ENCODE data around the gene SPATA3.
A peak's percentile ranks its signal among the peaks of the same experiment; 100 is the strongest.
"Not testable (repeated sequence)": the region's sequence is repeated elsewhere in the genome, so short reads cannot be mapped to it uniquely, and the experiment has no call there.

The SPATA3 gene

DNA sequence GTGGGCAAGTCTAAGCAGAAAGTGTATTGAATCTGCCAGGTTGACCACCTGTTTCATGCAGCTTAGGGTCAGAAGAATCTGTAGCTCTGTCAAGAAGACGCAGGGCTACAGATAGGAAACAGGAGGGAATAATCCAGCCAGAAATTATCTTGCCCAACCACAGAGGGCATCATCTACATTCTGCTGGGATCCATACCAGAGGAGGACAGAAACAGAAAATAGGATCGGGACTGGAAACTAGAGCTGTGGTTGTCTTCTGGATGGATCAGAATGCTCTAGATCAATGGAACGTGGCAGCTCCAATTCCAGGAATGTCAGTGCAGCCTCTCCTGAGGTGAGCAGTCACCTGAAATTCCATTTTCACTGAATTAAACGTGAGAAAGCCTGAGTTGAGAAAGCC, 3.6 kb downstream of the SPATA3 start:
- no peak for DNase-seq

DNA sequence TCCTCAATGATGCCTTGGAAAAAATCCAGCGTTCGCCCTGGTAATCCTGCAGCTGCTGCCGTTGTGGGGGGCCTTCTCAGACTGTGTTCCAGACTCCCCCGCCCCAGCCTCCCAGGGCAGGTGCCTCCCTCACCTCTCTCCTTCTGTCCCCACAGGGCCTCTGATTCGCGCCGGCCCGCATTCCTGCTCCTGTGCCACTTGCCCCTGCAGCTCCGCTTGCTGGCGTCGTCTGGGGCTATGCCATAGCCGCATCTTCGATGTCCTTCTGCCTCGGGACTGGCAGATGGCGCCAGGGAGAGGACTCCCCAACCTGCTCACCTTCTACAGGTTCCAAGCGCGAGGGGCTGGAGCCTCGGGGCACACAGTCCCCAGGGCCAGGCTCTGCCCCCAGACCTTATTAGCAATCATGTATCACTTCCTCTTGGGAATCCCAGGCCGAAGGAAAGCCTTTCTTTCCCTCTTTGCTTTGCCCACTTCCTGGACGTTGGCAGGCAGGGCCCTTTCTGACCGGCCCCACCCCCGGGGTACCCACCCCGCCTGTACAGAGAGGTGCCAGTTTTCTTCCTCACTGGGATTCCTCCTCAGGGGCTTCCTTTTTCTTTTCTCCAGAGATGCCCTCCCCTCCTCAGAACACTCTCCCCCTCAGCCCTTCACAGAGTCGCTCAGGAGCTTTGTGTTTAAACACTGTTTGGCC, 4.4 kb downstream of the SPATA3 start:
- no peak for DNase-seq

GRCh38 chr2:231001036-231001435, 5.1 kb downstream of the SPATA3 start:
- DNase-seq, result no peak

DNA sequence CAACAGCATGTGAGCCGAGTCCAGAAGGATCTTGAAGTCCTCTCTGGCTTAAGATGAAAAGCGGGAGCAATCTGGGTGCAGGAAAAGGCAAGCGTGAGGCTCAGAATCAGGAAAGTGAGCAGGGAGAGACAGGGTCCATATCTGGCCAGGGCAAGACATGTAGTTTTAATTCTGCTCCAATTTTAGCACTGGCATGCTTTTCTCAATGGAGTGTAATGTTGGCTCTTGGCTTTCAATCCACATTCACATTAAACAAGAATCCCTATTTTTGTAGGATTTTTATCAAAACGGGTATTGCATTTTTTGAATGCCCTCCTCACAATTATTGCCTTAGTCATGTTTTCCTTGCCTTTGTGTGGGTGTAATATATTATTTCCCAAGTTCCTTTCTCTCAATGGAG, 6.0 kb downstream of the SPATA3 start:
- DNase-seq, result peak in 1 of 2 donors; percentile 12

DNA sequence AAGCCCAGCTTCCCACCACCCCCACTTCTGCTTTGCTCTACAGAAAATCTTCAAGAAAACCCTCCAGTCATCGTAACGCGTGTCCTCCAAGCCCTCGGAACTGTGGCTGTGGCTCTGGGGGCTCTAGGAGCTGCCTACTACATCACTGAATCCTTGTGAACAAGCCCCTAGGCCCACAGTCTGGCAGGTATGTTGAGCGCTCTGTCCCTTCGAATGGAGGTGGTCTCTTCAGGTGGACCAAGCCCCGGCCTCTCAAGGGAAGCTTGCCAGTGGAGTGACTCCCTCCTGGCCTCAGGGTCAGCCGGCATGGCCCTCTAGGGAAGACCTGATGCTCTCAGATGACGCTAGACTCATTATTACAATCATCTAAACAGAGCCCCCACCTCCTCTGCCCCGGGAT, 6.7 kb downstream of the SPATA3 start:
- no peak for DNase-seq

DNA sequence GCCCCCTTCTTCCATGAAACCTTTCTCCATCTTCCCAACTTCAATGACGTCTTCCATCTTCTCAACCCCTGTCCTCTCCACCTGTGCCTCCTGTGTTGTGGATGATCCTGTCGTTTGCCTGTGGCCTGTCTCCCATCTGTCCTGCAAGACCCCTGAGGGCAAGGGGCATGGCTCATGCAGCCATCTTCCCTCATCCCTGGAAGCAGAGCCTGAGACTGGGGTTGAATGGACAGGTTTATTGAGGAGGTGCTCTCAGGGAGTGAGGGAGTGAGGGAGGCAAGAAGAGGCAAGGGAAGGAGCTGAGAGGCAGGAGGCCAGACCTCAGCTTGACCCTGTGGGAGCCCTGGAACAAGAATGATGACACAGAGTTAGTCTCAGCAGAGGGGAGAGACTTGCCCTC, 7.3 kb downstream of the SPATA3 start:
- DNase-seq, result no peak

DNA sequence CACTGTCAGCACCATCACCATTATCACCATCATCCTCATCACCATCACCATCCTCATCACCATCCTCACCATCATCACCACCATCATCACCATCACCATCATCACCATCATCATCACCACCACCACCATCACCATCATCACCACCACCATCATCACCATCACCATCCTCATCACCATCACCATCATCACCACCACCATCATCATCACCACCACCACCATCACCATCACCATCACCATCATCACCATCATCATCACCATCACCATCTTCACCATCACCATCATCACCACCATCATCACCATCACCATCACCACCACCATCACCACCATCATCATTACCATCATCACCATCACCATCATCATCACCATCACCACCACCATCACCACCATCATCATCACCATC, 9.0 kb downstream of the SPATA3 start:
- DNase-seq, result not testable (repeated sequence)

- no peak for DNase-seq
Measured at GRCh38 chr2:231007286-231008098, 11.6 kb downstream of the SPATA3 start.

- no peak for DNase-seq
Measured at GRCh38 chr2:231008131-231008530, 12.2 kb downstream of the SPATA3 start.

- no peak for DNase-seq
Measured at GRCh38 chr2:231009236-231009919, 13.5 kb downstream of the SPATA3 start.

DNA sequence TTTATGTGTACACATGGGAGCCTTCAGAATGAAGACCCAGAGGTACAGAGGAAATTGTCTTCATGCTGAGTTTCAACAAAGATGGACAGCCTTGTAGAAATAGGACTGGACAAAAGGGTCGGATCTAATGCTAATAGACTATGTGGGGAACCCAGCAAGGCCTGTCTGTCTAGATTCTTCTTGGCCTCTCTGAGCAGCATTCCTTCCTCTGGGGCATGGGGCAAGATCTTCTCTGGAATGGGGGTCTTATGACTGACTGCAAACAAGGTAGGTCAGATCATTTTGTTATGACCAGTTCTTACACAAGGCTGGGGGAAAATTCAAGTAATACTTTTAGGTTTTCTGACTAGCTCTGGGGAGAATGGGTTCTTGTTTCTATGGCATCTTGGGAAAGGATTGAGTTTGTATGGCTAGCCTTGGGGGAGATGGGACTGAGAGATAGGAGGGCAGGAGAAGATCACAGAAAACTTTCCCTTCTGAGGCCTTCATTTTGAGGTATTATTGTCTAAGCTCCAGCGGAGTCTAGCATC, 14.3 kb downstream of the SPATA3 start:
- DNase-seq, result no peak

DNA sequence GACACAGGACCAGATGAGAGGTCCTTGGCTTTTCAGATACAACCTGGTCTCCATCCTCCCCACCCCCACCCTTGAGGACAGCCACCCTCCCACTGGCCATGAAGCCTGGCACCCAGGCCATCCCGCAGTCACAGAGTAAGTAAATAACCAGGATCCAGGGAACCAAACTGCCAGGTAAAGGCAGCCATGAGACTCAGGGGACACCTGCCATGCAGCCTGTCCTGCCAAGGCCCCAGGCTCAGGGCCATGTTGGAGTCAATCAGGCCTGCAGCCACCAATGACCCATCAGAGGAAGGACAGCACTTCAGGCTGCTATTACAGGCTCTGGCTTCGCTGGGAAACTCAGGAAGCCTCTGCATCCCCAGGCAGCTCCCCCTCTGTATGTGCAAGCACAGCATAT, 15.6 kb downstream of the SPATA3 start:
- no peak for DNase-seq

DNA sequence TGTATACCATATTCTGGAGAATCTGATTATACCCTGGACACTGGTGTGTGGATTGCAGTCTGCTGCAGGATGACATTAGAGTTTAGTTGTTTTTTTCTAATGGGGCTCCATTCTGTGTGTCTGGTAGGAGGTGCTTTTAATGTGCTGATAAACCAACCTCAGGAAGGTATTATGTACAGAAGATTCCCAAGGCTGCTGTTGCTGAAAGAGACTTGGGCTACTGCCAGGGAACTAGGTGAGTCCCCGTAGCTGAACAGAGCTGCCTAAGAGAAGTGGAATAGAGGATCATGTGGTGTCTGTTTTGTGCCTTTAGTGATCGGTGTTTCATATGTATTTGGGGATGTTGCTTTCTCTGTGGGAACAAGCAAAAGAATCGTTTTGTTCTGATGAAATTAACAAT, 16.5 kb downstream of the SPATA3 start:
- no peak for DNase-seq

DNA sequence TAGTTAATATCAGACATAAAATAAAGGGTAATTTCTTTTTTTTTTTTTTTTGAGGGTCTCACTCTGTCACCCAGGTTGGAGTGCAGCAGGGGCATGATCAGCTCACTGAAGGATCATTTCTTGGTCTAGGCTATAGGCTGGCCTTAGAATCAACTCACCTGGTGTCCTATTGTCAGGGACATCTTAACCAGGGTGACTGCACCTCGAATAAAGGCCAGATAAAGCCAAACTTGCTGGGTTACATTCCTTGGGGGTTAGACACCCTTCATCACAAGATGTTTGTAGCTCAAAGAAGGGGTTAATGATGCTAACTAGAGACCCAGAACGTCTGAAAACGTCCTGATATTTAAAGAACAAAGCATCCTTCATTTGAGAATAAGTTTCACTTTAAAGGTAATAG, 17.9 kb downstream of the SPATA3 start:
- no peak for DNase-seq

GRCh38 chr2:231015478-231015877, 19.6 kb downstream of the SPATA3 start:
- DNase-seq, result no peak

- DNase-seq, result no peak
Measured at GRCh38 chr2:231015926-231016325, 20.0 kb downstream of the SPATA3 start.

DNA sequence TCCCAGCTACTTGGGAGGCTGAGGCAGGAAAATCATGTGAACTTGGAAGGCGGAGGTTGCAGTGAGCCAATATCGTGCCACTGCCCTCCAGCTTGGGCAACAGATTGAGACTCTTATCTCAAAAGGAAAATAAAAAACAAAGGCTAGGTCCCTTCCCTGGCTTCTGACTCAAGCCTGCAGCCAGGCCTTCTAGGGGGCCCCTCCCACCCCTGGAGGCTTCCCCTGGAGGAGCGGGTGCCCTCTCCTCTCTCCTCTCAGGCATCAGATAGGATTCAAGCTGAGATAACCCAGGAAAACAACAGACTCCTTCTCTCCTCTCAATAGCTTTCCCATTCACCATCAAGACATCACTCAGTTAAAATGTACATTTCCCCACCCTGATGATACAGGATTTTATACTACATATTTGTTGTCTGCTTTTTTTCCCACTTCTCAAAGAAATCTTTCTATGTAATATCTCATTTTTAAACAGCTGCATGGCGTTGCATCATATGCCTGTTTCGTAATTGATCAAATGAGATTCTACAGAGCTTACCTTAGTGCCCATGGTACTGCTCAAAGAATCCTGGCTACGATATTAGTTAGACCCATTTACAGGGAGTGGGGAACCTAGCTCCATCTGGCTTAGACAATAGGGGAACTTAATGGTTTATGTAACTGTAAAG, 20.8 kb downstream of the SPATA3 start:
- no peak for DNase-seq

GRCh38 chr2:231017231-231017598, 21.3 kb downstream of the SPATA3 start:
- no peak for DNase-seq

DNA sequence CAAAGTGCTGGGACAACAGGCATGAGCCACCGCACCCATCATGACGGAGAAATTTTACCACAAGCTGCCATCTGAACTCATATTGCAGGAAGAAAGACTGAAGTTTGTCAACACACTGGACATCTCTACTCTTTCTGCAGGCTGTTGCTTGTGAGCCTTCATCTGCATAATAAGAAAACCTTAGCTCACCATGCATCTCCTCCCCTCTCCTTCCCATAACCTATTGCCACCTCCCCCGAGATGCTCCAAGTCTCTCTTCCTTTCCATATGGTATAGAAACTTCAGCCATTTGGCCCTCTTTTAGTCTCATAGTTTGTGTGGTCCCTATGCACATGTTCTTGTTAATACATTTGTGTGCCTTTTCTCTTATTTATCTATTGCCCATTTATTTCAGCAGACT, 22.3 kb downstream of the SPATA3 start:
- no peak for DNase-seq

DNA sequence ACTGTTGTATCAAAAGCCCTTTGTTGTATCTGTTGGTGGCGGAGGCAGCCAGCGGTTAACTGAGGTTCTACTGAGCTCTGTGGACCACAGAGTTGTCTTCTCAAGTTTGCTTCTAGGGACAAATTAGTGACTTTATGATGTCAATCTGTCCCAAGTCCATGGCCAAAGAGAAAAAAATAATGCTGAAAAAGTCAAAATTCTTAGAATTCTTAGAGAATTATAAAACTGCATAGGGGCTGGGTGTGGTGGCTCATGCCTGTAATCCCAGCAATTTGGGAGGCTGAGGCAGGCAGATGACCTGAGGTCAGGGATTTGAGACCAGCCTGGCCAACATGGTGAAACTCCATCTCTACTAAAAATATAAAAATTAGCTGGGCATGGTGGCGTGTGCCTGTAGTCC, 29.1 kb downstream of the SPATA3 start:
- not testable (repeated sequence) for DNase-seq

GRCh38 chr2:231028889-231029288, 33.0 kb downstream of the SPATA3 start:
- DNase-seq, result no peak

DNA sequence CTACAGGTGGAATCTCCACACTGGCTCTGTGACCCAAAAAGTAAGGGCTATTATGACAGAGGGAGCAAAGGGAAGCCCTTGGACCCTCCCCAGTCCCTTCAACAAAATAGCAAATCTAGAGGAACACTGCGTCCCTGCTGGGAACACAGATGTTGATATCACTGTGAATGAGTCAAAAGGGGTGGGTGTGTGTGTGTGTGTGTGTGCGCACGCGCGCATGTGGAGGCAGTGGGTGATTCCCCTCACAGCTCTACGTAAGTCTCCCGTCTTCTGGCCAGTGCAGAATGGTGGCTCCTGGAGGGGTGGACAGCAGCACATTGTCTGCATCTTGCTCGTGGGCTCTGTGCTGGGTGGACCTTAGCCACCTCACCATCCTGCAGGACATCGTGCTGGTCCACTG, 33.6 kb downstream of the SPATA3 start:
- no peak for DNase-seq

GRCh38 chr2:231030725-231031124, 34.8 kb downstream of the SPATA3 start:
- DNase-seq, result no peak
